ENCODE results near the gene IGFBP7. TPM values are rescaled to one million over a fixed set of nuclear protein-coding genes. Genes with fewer than 3 reads are reported as not detected.
A peak's percentile ranks its signal among the peaks of the same experiment; 100 is the strongest.

IGFBP7 gene
- total RNA-seq, 1 donor from 2014 or later: 1,471 TPM

DNA sequence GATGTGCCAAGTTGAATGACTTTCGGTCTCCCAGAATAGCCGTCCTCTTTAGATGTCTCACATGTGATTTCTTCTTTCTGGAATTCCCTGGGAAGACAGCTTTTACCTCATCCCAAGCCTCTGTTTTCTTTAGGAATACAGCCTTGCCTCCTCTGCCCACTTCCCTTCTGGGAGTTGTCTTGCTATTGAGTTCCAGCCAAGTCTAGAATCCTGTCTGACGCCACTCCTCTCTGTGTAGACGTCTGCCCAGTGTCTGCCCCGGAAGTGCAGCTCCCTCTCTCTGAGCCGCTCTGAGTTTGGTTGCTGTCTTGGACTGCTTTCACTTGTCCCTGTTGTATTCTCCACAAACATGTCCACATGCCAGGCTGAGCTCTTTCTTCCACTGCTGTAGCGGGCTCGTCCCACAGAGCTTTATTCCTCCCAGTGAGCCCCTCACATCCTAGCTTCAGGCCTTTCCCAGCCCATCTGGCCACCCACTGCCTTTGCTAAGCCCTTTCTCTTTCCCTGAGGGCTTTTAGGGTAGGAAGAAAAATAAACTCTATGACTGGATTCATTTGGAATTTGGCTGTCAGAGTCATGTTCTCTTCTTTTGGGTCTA, 9.0 kb upstream of the IGFBP7 start:
- DNase-seq (ENCODE audit: low read depth): no peak
- TF ChIP-seq CTCF (conservative IDR thresholded peaks at IDR 0.05; ENCODE audit: low read depth, low read length): no peak
- H3K4me3 ChIP-seq (ENCODE audit: low read depth, low read length): no peak overlapping the region

DNA sequence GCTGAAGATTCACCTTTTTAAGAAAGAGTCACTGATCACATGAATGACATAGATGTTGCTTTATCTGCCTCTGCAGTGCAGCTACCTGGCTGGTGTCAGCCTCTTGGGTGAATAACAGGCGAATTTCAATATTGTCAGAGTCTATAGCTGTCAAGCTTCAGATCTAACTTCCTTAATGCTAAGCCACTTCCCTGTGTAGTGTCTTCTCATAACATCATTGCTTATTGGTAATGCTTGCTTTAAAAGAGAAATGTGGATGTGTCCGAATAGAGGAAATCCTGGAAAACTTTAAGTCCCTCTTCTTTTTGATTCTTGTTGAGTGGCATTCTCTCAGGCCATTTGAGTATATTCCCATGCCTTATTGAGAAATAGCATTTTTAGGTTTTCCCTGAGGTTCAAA, 7.3 kb upstream of the IGFBP7 start:
- no peak for DNase-seq (ENCODE audit: low read depth)
- TF ChIP-seq CTCF (conservative IDR thresholded peaks at IDR 0.05; ENCODE audit: low read depth, low read length): no peak
- no peak overlapping the region for H3K4me3 ChIP-seq (ENCODE audit: low read depth, low read length)

DNA sequence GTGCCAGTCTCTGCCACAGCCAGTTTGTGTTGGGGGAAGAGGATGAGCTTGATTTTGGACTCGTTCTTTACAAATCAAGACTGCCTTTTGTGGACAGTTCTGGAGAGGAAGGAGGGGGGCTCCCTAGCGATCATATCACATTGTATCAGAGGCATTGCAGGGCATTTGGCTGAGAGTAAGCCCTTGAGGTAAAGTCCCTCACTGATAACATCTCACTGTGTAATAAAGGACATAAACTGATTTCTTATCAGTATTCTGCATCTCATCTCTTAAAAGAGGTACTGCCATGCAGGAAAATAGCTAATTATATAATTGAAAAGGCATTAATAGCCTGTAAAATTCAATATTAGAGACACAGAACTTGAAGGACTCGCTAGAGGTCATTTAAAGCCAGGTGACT, 6.1 kb upstream of the IGFBP7 start:
- TF ChIP-seq CTCF (conservative IDR thresholded peaks at IDR 0.05; ENCODE audit: low read depth, low read length): no peak
- no peak for DNase-seq (ENCODE audit: low read depth)
- no peak overlapping the region for H3K4me3 ChIP-seq (ENCODE audit: low read depth, low read length)

DNA sequence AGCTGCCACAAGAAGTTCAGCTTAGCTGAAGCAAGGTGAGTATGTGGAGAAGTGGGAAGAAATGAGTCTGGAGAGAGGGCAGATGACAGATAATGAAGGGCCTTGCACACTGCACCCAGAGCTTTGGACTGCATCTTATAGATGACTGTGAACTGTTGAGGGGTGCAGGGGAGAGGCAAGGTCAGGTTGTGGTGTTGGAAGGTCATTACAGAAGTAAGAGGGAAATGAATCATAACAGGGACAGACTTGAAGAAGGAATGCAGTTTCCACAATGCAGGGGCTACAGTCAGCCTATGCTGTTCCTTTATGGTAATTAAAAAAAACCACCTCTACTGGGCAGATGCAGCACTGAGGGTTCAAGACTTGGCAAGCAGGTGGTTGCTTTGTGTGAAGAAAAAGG, 4.8 kb upstream of the IGFBP7 start:
- no peak for TF ChIP-seq CTCF (conservative IDR thresholded peaks at IDR 0.05; ENCODE audit: low read depth, low read length)

GRCh38 chr4:57113870-57114269, 3.7 kb upstream of the IGFBP7 start:
- no peak for TF ChIP-seq CTCF (conservative IDR thresholded peaks at IDR 0.05; ENCODE audit: low read depth, low read length)
- H3K4me3 ChIP-seq (ENCODE audit: low read depth, low read length): no peak overlapping the region
- no peak for DNase-seq (ENCODE audit: low read depth)

More for the DNA sequence above, 4.8 kb upstream of the IGFBP7 start:
- H3K4me3 ChIP-seq (ENCODE audit: low read depth, low read length): no peak overlapping the region
- DNase-seq (ENCODE audit: low read depth): no peak

- TF ChIP-seq CTCF (conservative IDR thresholded peaks at IDR 0.05; ENCODE audit: low read depth, low read length): no peak
- DNase-seq (ENCODE audit: low read depth): peak; percentile 44
- peak overlapping the region; percentile 98 for H3K4me3 ChIP-seq (ENCODE audit: low read depth, low read length)
Observed at GRCh38 chr4:57110640-57111511, 691 bp upstream of the IGFBP7 start.

All from epithelial cell of proximal tubule (primary cell).